Stomach smooth muscle (tissue), 2 donors: Measurements from ENCODE around the gene STX10.

ENCODE experiments used
- H3K27ac ChIP-seq: one replicate; pipeline ENCODE4 v1.7.0; 2013; ENCODE audit warnings: mild to moderate bottlenecking, low read length, inconsistent platforms
- H3K27me3 ChIP-seq, 2 donors: one replicate each; pipeline ENCODE4 v1.7.0; 2013; ENCODE audit warnings: low read length in 2 of 2; ENCODE audit not compliant: insufficient read depth in 2 of 2, control insufficient read depth in 1 of 2
- H3K36me3 ChIP-seq, 2 donors: one replicate each; pipeline ENCODE4 v1.7.0; 2013; ENCODE audit warnings: low read length in 2 of 2; ENCODE audit not compliant: control insufficient read depth in 2 of 2, insufficient read depth in 2 of 2
- H3K4me1 ChIP-seq: one replicate; pipeline ENCODE4 v1.7.0; 2013; ENCODE audit warnings: low read length; ENCODE audit not compliant: control insufficient read depth, insufficient read depth
- H3K4me3 ChIP-seq, 2 donors: one replicate each; pipeline ENCODE4 v1.7.0; 2013; ENCODE audit warnings: low read length in 2 of 2
- H3K9ac ChIP-seq, 2 donors: one replicate each; pipeline ENCODE4 v1.7.0; 2013; ENCODE audit warnings: low read length in 2 of 2, mild to moderate bottlenecking in 1 of 2
- H3K9me3 ChIP-seq, 2 donors: one replicate each; pipeline ENCODE4 v1.7.0; 2013; ENCODE audit warnings: low read length in 2 of 2; ENCODE audit not compliant: control insufficient read depth in 2 of 2
- donor health status: healthy.
- donor health status: Pancreatic carcinoma.

STX10 gene

DNA sequence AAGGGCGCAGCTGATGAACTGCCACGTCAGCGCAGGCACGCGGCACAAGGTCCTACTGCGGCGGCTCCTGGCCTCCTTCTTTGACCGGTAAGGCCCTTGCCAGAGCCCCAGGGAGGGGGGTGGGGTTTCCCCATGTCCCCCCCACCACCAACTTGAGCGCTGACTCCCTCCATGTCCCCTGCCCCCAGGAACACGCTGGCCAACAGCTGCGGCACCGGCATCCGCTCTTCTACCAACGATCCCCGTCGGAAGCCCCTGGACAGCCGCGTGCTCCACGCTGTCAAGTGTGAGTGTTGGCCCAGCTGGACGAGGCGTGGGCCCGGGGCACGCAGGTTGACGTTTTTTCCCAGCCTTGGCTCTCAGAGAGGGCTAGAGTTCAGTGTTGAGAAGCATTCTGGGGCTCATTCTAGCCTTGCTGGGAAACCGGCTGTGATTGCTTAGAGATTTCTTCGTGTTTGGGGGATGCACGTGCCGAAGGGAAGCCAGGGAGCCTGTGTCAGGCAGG is 12.8 kb downstream of the STX10 start:
- H3K36me3 ChIP-seq, result peaks cover 9 to 22% of the 10 kb centered on the region in 2 donors
- H3K4me3 ChIP-seq, result no peak overlapping the region
- H3K4me1 ChIP-seq, result peaks cover 16% of the 10 kb centered on the region
- H3K27ac ChIP-seq, result no peak overlapping the region
- H3K27me3 ChIP-seq, result no peaks in the 10 kb centered on the region
- H3K9ac ChIP-seq, result no peak overlapping the region
- no peaks in the 10 kb centered on the region for H3K9me3 ChIP-seq

GRCh38 chr19:13135068-13136062 is 14.8 kb downstream of the STX10 start:
- Histone ChIP-seq H3K4me3 (no peak overlapping the region), H3K9me3 (no peaks in the 10 kb centered on the region), H3K4me1 (peaks cover 16% of the 10 kb centered on the region), H3K27ac (peak overlapping the region; percentile 18), H3K9ac (no peak overlapping the region), H3K36me3 (peaks cover 9 to 22% of the 10 kb centered on the region in 2 donors), H3K27me3 (no peaks in the 10 kb centered on the region)

GRCh38 chr19:13134626-13135025 is 15.5 kb downstream of the STX10 start:
- H3K9me3 ChIP-seq, result no peaks in the 10 kb centered on the region
- no peak overlapping the region for H3K4me3 ChIP-seq
- no peak overlapping the region for H3K9ac ChIP-seq
- H3K4me1 ChIP-seq, result peaks cover 16% of the 10 kb centered on the region
- peaks cover 9 to 22% of the 10 kb centered on the region in 2 donors for H3K36me3 ChIP-seq
- peak overlapping the region; percentile 18 for H3K27ac ChIP-seq
- H3K27me3 ChIP-seq, result no peaks in the 10 kb centered on the region

- peaks cover 16% of the 10 kb centered on the region for H3K4me1 ChIP-seq
- H3K27me3 ChIP-seq, result no peaks in the 10 kb centered on the region
- no peak overlapping the region for H3K9ac ChIP-seq
- no peak overlapping the region for H3K27ac ChIP-seq
- H3K9me3 ChIP-seq, result no peaks in the 10 kb centered on the region
- peaks cover 9 to 20% of the 10 kb centered on the region in 2 donors for H3K36me3 ChIP-seq
- no peak overlapping the region for H3K4me3 ChIP-seq
Measured at GRCh38 chr19:13133241-13133870, 16.8 kb downstream of the STX10 start.

GRCh38 chr19:13132471-13133180 is 17.5 kb downstream of the STX10 start:
- Histone ChIP-seq H3K9me3 (no peaks in the 10 kb centered on the region), H3K4me3 (no peak overlapping the region), H3K27ac (no peak overlapping the region), H3K9ac (no peak overlapping the region), H3K4me1 (peaks cover 16% of the 10 kb centered on the region), H3K36me3 (peaks cover 2 to 14% of the 10 kb centered on the region in 2 donors), H3K27me3 (no peaks in the 10 kb centered on the region)

- Histone ChIP-seq H3K36me3 (peaks cover 0 to 5% of the 10 kb centered on the region in 2 donors), H3K9me3 (no peaks in the 10 kb centered on the region), H3K4me3 (no peak overlapping the region), H3K9ac (no peak overlapping the region), H3K4me1 (peaks cover 16% of the 10 kb centered on the region), H3K27me3 (no peaks in the 10 kb centered on the region), H3K27ac (no peak overlapping the region)
Measured at GRCh38 chr19:13130886-13131490, 19.2 kb downstream of the STX10 start.

GRCh38 chr19:13129384-13129783 is 20.8 kb downstream of the STX10 start:
- Histone ChIP-seq H3K36me3 (peaks cover 0 to 2% of the 10 kb centered on the region in 2 donors), H3K4me1 (peaks cover 10% of the 10 kb centered on the region), H3K27ac (no peak overlapping the region), H3K4me3 (no peak overlapping the region), H3K27me3 (no peaks in the 10 kb centered on the region), H3K9me3 (no peaks in the 10 kb centered on the region), H3K9ac (no peak overlapping the region)

DNA sequence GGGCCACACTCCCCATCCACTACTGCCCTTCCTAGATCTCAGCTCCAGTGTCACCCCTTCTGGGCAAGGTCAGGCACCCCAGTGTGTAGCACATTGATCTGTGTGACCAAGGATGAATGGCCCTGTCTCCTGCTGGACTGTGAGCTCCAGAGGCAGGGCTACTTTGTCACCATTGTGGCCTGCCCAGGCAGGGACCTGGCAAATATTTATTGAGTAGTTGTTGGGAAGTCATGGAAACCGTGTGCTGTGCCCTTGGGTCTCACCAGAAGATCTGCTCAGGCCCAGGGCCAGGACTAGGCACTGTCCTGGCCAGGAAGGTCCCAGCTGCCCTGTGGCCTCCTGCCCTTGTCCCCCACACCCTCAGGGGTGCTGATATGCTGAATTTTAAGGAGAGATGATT is 21.6 kb downstream of the STX10 start:
- H3K9ac ChIP-seq, result no peak overlapping the region
- no peaks in the 10 kb centered on the region for H3K27me3 ChIP-seq
- no peak overlapping the region for H3K27ac ChIP-seq
- H3K4me3 ChIP-seq, result no peak overlapping the region
- H3K9me3 ChIP-seq, result no peaks in the 10 kb centered on the region
- peaks cover 0 to 2% of the 10 kb centered on the region in 2 donors for H3K36me3 ChIP-seq
- peaks cover 6% of the 10 kb centered on the region for H3K4me1 ChIP-seq

GRCh38 chr19:13127811-13128575 is 22.2 kb downstream of the STX10 start:
- Histone ChIP-seq H3K4me1 (peaks cover 4% of the 10 kb centered on the region), H3K4me3 (no peak overlapping the region), H3K9me3 (no peaks in the 10 kb centered on the region), H3K27ac (no peak overlapping the region), H3K27me3 (no peaks in the 10 kb centered on the region), H3K36me3 (peaks cover 0 to 2% of the 10 kb centered on the region in 2 donors), H3K9ac (no peak overlapping the region)
